ENCODE data around the gene PCBP3.

PCBP3 gene

GRCh38 chr21:45724994-45725843 is 81.7 kb downstream of the PCBP3 start:
- no peak for DNase-seq (ENCODE audit: low read depth)
- H3K4me3 ChIP-seq (ENCODE audit: control insufficient read depth, low read depth, low read length) = no peak overlapping the region
- no peak for TF ChIP-seq CTCF (conservative IDR thresholded peaks at IDR 0.05; ENCODE audit: control insufficient read depth, insufficient read depth, low read depth, low read length)

DNA sequence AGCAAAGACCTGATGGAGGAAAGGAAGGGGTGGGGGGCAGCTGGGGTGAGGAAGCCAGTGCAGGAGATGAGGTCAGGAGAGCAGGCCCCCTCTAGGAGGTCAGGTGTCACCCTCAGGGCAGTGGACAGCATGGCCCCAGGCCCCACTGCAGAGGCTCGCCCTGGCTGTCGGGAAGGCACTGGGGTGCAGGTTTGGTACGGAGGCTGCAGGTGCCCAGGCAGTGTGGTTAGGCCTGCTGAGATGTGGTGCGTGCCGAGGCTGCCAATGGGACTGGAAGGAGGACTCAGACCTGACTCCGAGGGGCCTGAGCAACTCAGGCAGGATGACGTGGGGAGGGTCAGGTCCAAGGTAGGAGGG is 82.3 kb downstream of the PCBP3 start:
- H3K4me3 ChIP-seq (ENCODE audit: control insufficient read depth, low read depth, low read length) = no peak overlapping the region
- no peak for TF ChIP-seq CTCF (conservative IDR thresholded peaks at IDR 0.05; ENCODE audit: control insufficient read depth, insufficient read depth, low read depth, low read length)
- DNase-seq (ENCODE audit: low read depth) = no peak

DNA sequence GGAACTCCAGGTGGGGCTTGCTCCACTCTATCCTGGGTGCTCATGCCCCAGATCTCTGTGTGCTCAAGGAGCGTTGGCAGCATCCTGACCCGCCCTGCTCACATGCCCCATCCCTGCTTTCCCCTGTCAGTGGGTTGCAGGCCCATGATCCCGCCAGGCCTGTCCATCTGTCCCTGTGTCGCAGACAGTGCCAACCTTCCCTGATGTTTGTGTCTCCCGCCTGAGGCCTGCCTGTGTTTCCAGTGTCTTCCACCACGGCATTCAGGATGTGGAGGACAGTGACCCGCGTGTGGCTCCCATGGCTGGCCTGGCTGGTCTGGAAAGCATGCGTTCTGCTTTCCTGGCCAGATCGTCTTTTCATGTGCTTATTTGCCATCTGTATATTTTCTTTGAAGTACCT is 82.9 kb downstream of the PCBP3 start:
- no peak for TF ChIP-seq CTCF (conservative IDR thresholded peaks at IDR 0.05; ENCODE audit: control insufficient read depth, insufficient read depth, low read depth, low read length)
- no peak overlapping the region for H3K4me3 ChIP-seq (ENCODE audit: control insufficient read depth, low read depth, low read length)
- DNase-seq (ENCODE audit: low read depth) = no peak

- TF ChIP-seq CTCF (conservative IDR thresholded peaks at IDR 0.05; ENCODE audit: control insufficient read depth, insufficient read depth, low read depth, low read length) = no peak
- no peak overlapping the region for H3K4me3 ChIP-seq (ENCODE audit: control insufficient read depth, low read depth, low read length)
These were observed 83.9 kb downstream of the PCBP3 start for GRCh38 chr21:45727390-45727789.

GRCh38 chr21:45735259-45736000 is 91.9 kb downstream of the PCBP3 start:
- DNase-seq (ENCODE audit: low read depth) = no peak
- no peak for TF ChIP-seq CTCF (conservative IDR thresholded peaks at IDR 0.05; ENCODE audit: control insufficient read depth, insufficient read depth, low read depth, low read length)
- H3K4me3 ChIP-seq (ENCODE audit: control insufficient read depth, low read depth, low read length) = no peak overlapping the region

More at GRCh38 chr21:45727390-45727789, 83.9 kb downstream of the PCBP3 start:
- no peak for DNase-seq (ENCODE audit: low read depth)

DNA sequence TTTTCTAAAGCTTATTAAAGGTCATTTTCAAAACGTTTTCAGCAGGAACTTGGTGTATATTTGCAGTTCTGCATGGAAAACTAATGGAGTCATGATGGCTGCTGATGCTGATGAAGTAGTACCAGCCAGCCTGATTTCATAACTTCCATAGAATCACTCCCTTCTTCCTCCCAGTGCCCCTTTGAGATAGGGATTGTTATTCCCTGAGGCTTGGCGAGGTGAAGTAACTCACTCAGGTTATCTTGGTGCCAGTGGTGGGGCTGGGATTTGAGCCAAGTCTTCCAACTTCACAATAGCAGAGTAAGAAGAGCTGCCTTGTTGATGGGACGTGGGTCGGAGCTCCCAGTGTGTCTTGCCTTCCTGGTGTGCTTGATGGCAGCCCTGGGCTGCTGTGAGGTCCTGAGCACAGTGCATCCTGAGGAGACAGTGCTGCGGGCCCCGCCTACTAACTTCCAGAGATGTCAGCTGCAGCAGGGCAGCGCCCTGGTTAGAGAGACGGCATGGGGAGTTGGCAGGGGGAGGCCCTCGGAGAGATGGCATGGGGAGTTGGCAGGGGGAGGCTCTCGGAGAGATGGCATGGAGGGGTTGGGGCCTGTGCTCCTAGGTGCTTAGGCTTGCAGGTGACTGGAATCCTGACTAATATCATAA is 92.6 kb downstream of the PCBP3 start:
- no peak for DNase-seq (ENCODE audit: low read depth)
- no peak overlapping the region for H3K4me3 ChIP-seq (ENCODE audit: control insufficient read depth, low read depth, low read length)
- TF ChIP-seq CTCF (conservative IDR thresholded peaks at IDR 0.05; ENCODE audit: control insufficient read depth, insufficient read depth, low read depth, low read length) = no peak
